ENCODE data around the gene IFI16. TPM values are rescaled to one million over a fixed set of nuclear protein-coding genes. Genes with fewer than 3 reads are reported as not detected.

The IFI16 gene
- total and polyA plus RNA-seq, 2 of the 4 experiments (the other 2 are of a cell fraction) = 45.0 to 65.3 TPM

DNA sequence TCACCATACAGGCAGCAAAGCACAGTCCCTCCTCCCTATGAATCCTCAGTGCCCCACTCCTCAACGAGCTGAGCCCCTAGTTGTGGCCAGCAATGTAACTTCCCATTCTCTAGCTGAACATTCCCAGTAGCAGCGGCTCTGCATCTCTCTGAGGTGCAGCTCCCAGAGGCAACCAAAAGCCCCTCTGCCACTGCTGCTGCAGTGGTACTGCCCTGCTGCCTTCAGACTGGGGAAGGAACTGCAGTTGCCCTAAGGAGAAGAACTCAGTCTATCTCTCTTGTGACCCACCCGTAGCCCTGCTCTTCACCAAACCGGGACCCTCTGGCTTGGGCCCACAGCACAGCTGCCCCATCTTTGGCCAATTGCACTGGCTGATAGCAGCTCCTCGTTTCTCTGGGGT lies 46.7 kb upstream of the IFI16 start:
- Histone ChIP-seq H2AK5ac (ENCODE audit: low read depth, low read length) (no peak overlapping the region), H2BK20ac (ENCODE audit: low read depth, low read length) (no peak overlapping the region), H2AFZ (replicated peaks; ENCODE audit: low read length, poor library complexity) (no peak overlapping the region), H2BK5ac (ENCODE audit: low read depth, low read length, poor library complexity, severe bottlenecking) (no peak overlapping the region), H3K23ac (ENCODE audit: low read depth, low read length) (no peak overlapping the region), H3K9me1 (ENCODE audit: insufficient read depth, low read length) (no peaks in the 10 kb centered on the region), H4K91ac (ENCODE audit: insufficient read depth, low read depth, low read length) (no peak overlapping the region), H3K36me3 (ENCODE audit: control insufficient read depth, insufficient read depth, low read length) (no peaks in the 10 kb centered on the region), H2BK120ac (ENCODE audit: low read depth, low read length) (no peak overlapping the region), H3K18ac (ENCODE audit: low read depth, low read length) (no peak overlapping the region), H3K4me1 (ENCODE audit: control insufficient read depth, insufficient read depth, low read length) (no peaks in the 10 kb centered on the region), H3K27ac (ENCODE audit: insufficient read depth, low read length) (no peak overlapping the region), H3K4ac (ENCODE audit: low read depth, low read length) (no peak overlapping the region), H4K5ac (ENCODE audit: low read depth, low read length) (no peak overlapping the region), H3K4me2 (ENCODE audit: low read depth, low read length) (no peak overlapping the region), H3K56ac (ENCODE audit: extremely low read depth, insufficient read depth, low read length) (no peak overlapping the region), H3K4me3 (ENCODE audit: insufficient read depth, low read depth, low read length) (no peak overlapping the region), H3K27me3 (ENCODE audit: control insufficient read depth, insufficient read depth, low read length) (no peaks in the 10 kb centered on the region), H4K8ac (ENCODE audit: low read depth in 2 of 2, low read length in 2 of 2) (no peak overlapping the region), H3K9ac (ENCODE audit: low read depth, low read length) (no peak overlapping the region), H2AK9ac (replicated peaks; ENCODE audit: low read depth, low read length, poor library complexity) (no peak overlapping the region), H3K9me3 (ENCODE audit: control insufficient read depth, insufficient read depth, low read length) (no peaks in the 10 kb centered on the region), H4K20me1 (ENCODE audit: insufficient read depth, low read length) (no peaks in the 10 kb centered on the region), H2BK15ac (ENCODE audit: low read depth, low read length) (no peak overlapping the region), H3K79me1 (ENCODE audit: low read depth in 1 of 2, low read length in 2 of 2) (no peaks in the 10 kb centered on the region), H3K14ac (replicated peaks; ENCODE audit: low read depth, low read length) (no peak overlapping the region)
- dilution Hi-C loops (cut with HindIII; ENCODE audit: low sequenced_read_pairs, unreplicated experiment) (no loop called here), intact Hi-C loops (cut with micrococcal nuclease) (no loop called here), in situ Hi-C loops (cut with MboI; ENCODE audit: low sequenced_read_pairs) (no loop called here)
- POLR2A ChIA-PET (ENCODE audit: unreplicated experiment) = no interaction called here
- no peak for TF ChIP-seq NFE2L2 (IDR thresholded peaks at IDR 0.05; ENCODE audit: low read depth, low read length)
- no peak for TF ChIP-seq MAZ (IDR thresholded peaks at IDR 0.05; ENCODE audit: borderline replicate concordance, low read depth, low read length)
- TF ChIP-seq CEBPB (IDR thresholded peaks at IDR 0.05; ENCODE audit: low read depth, low read length) = no peak
- TF ChIP-seq SMC3 (IDR thresholded peaks at IDR 0.05; ENCODE audit: low read depth, low read length) = no peak
- TF ChIP-seq, protein P1, sequence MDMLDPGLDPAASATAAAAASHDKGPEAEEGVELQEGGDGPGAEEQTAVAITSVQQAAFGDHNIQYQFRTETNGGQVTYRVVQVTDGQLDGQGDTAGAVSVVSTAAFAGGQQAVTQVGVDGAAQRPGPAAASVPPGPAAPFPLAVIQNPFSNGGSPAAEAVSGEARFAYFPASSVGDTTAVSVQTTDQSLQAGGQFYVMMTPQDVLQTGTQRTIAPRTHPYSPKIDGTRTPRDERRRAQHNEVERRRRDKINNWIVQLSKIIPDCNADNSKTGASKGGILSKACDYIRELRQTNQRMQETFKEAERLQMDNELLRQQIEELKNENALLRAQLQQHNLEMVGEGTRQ (IDR thresholded peaks at IDR 0.05; ENCODE audit: low read depth, low read length) = no peak
- no peak for TF ChIP-seq RAD21 (IDR thresholded peaks at IDR 0.05; ENCODE audit: low read length)
- TF ChIP-seq MXI1 (IDR thresholded peaks at IDR 0.05; ENCODE audit: borderline replicate concordance, low read depth, low read length) = no peak
- no peak for TF ChIP-seq FOS (IDR thresholded peaks at IDR 0.05; ENCODE audit: low read depth, low read length)
- TF ChIP-seq RFX5 (IDR thresholded peaks at IDR 0.05; ENCODE audit: low read depth, low read length) = no peak
- no peak for TF ChIP-seq RCOR1 (IDR thresholded peaks at IDR 0.05; ENCODE audit: insufficient replicate concordance, low read length)
- TF ChIP-seq, protein P2, sequence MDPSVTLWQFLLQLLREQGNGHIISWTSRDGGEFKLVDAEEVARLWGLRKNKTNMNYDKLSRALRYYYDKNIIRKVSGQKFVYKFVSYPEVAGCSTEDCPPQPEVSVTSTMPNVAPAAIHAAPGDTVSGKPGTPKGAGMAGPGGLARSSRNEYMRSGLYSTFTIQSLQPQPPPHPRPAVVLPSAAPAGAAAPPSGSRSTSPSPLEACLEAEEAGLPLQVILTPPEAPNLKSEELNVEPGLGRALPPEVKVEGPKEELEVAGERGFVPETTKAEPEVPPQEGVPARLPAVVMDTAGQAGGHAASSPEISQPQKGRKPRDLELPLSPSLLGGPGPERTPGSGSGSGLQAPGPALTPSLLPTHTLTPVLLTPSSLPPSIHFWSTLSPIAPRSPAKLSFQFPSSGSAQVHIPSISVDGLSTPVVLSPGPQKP (IDR thresholded peaks at IDR 0.05; ENCODE audit: borderline replicate concordance, low read depth, low read length) = no peak
- TF ChIP-seq BHLHE40 (IDR thresholded peaks at IDR 0.05; ENCODE audit: low read depth, low read length) = no peak
- TF ChIP-seq POLR2A (IDR thresholded peaks at IDR 0.05; ENCODE audit: low read depth, low read length) = no peak
- no peak for TF ChIP-seq CHD1 (IDR thresholded peaks at IDR 0.05; ENCODE audit: low read depth, low read length)
- no peak for TF ChIP-seq MAFK (IDR thresholded peaks at IDR 0.05; ENCODE audit: low read depth, low read length)
- TF ChIP-seq, protein P3, sequence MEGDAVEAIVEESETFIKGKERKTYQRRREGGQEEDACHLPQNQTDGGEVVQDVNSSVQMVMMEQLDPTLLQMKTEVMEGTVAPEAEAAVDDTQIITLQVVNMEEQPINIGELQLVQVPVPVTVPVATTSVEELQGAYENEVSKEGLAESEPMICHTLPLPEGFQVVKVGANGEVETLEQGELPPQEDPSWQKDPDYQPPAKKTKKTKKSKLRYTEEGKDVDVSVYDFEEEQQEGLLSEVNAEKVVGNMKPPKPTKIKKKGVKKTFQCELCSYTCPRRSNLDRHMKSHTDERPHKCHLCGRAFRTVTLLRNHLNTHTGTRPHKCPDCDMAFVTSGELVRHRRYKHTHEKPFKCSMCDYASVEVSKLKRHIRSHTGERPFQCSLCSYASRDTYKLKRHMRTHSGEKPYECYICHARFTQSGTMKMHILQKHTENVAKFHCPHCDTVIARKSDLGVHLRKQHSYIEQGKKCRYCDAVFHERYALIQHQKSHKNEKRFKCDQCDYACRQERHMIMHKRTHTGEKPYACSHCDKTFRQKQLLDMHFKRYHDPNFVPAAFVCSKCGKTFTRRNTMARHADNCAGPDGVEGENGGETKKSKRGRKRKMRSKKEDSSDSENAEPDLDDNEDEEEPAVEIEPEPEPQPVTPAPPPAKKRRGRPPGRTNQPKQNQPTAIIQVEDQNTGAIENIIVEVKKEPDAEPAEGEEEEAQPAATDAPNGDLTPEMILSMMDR (conservative IDR thresholded peaks at IDR 0.05; ENCODE audit: low read depth, low read length) = no peak
- ATAC-seq (ENCODE audit: low read depth) = no peak
- DNase-seq = no peak
- BruUV-seq (replicated peaks) = no TSS peak
- WGBS, 2 experiments (ENCODE audit: extremely low coverage in 2 of 2, insufficient read length in 1 of 2) = 40% methylated on average over 2 of the region's 5 CpGs; no CpG with 5 or more reads in 1 of the 2 experiments
- CTCF ChIA-PET = interaction anchor here (1.4 kb wide), 1 partner anchor 14 kb away, joined by 3 read pairs; no protein-coding TSS in a partner anchor
